Transverse colon (tissue), 4 donors: ENCODE data around the gene SDK1. TPM values are rescaled to one million over a fixed set of nuclear protein-coding genes. Genes with fewer than 3 reads are reported as not detected.

Experiments
- DNase-seq: peaks from one replicate; pipeline ENCODE4 v3.0.0-alpha.2; 2019
- H3K27ac ChIP-seq, 4 donors: fragments of 200-600 bp; sonication (generic); 2 replicates each; pipeline ENCODE4 v1.5.1; 2016 to 2018; ENCODE audit warnings: inconsistent platforms in 4 of 4
- H3K27me3 ChIP-seq: fragments of 200-600 bp; sonication (generic); 2 replicates; pipeline ENCODE4 v1.5.1; 2017; ENCODE audit warnings: inconsistent platforms
- H3K36me3 ChIP-seq, 4 donors: fragments of 200-600 bp; sonication (generic); 2 replicates each; pipeline ENCODE4 v1.5.1; 2017 to 2019; ENCODE audit warnings: inconsistent platforms in 4 of 4
- H3K4me1 ChIP-seq, 4 donors: fragments of 200-600 bp; sonication (generic); 2 replicates each; pipeline ENCODE4 v1.5.1; 2017 to 2020; ENCODE audit warnings: inconsistent platforms in 4 of 4
- H3K4me3 ChIP-seq, 4 donors: fragments of 200-600 bp; sonication (generic); 1 replicate in 1 of 4; 2 replicates in 3 of 4; pipeline versions ENCODE4 v1.5.1 to v1.6.1; 2017 to 2019; ENCODE audit warnings: inconsistent platforms in 4 of 4
- H3K9me3 ChIP-seq, 2 donors: fragments of 200-600 bp; sonication (generic); 2 replicates each; pipeline ENCODE4 v1.5.1; 2017 to 2019; ENCODE audit warnings: inconsistent platforms in 2 of 2
- EP300 ChIP-seq: sonication (generic); formaldehyde crosslinking; IDR thresholded peaks from one replicate; pipeline ENCODE4 v1.6.1; 2017; ENCODE audit warnings: antibody characterized with exemption, low read depth
- POLR2A ChIP-seq: fragments of 450-650 bp; IDR thresholded peaks from one replicate; pipeline ENCODE4 v1.6.1; 2016; ENCODE audit warnings: antibody characterized with exemption, mild to moderate bottlenecking, moderate library complexity
- POLR2AphosphoS5 ChIP-seq, 3 donors: sonication (generic); formaldehyde crosslinking; IDR thresholded peaks; one replicate each; pipeline ENCODE4 v1.6.1; 2016; ENCODE audit warnings: antibody characterized with exemption in 3 of 3
- WGBS, 2 donors: methylation state at CpG; one replicate each; pipeline ENCODE4 v1.1.5; 2018; ENCODE audit warnings: low coverage in 1 of 2; 5-methylcytosine and 5-hydroxymethylcytosine counted together
- in situ Hi-C, 4 donors: fragments of 200-750 bp; cut with MboI; loops; one replicate each; pipeline versions ENCODE4 v1.15.0 to v1.15.1; 2017; ENCODE audit warnings: low sequenced_read_pairs in 3 of 4, low pct_ligation_motif_present in 1 of 4, low pct_unique_long_range_greater_than_20kb in 1 of 4
- intact Hi-C: fragments of 100-400 bp; cut with DNase I; formaldehyde crosslinking; loops from one replicate; pipeline ENCODE4 v1.15.1; 2023; ENCODE audit warnings: low total_unique reads
- total RNA-seq, 4 donors: library from RNA; depleted of rRNA; stranded (reverse); fragments of >200 nt; gene quantifications; one replicate each; pipeline ENCODE4 v1.1.0, GENCODE V29; 2016
- TF ChIP-seq, protein P1 (sequence below), 5 experiments: fragments of 200-600 bp in 3 of 5; fragments of 450-650 bp in 2 of 5; sonication (generic) in 3 of 5; IDR thresholded peaks; 1 replicate in 2 of 5; 2 replicates in 3 of 5; pipeline ENCODE4 v1.5.1; 2016 to 2017; ENCODE audit warnings: antibody characterized with exemption in 5 of 5, inconsistent platforms in 3 of 5, mild to moderate bottlenecking in 2 of 5, moderate library complexity in 1 of 5

Gene SDK1
- total RNA-seq, 4 donors from 2014 or later = 4.0 to 8.6 (median 5.4) TPM

DNA sequence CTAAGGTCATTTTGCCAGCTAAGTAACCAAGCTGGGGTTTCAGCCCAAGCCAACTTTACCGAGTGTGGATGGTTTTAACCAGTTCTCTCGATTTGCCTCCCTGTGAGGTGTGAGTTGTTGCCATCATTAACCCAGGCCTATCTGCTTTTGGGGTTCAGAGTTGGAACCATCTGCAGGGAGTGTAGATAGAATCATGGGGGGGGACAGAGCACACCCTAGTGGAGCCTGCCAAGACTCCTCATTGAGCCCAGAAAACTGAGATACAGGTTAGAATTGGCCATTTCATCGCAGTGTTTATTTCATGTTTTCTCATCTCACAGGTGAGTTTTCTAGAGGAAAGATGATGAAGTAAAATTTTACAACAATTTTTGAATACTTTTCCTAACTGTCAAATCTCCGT lies 133.6 kb downstream of the SDK1 start:
- Histone ChIP-seq H3K4me1 (no peaks in the 10 kb centered on the region), H3K27me3 (no peaks in the 10 kb centered on the region), H3K4me3 (no peak overlapping the region), H3K9me3 (no peaks in the 10 kb centered on the region), H3K36me3 (no peaks in the 10 kb centered on the region), H3K27ac (no peak overlapping the region)
- intact Hi-C loops = no loop called here
- DNase-seq = no peak
- no peak for TF ChIP-seq POLR2AphosphoS5 (IDR thresholded peaks at IDR 0.05)
- no peak for TF ChIP-seq POLR2A
- TF ChIP-seq, protein P1, sequence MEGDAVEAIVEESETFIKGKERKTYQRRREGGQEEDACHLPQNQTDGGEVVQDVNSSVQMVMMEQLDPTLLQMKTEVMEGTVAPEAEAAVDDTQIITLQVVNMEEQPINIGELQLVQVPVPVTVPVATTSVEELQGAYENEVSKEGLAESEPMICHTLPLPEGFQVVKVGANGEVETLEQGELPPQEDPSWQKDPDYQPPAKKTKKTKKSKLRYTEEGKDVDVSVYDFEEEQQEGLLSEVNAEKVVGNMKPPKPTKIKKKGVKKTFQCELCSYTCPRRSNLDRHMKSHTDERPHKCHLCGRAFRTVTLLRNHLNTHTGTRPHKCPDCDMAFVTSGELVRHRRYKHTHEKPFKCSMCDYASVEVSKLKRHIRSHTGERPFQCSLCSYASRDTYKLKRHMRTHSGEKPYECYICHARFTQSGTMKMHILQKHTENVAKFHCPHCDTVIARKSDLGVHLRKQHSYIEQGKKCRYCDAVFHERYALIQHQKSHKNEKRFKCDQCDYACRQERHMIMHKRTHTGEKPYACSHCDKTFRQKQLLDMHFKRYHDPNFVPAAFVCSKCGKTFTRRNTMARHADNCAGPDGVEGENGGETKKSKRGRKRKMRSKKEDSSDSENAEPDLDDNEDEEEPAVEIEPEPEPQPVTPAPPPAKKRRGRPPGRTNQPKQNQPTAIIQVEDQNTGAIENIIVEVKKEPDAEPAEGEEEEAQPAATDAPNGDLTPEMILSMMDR (IDR thresholded peaks at IDR 0.05) = no peak
- no peak for TF ChIP-seq EP300
- WGBS, 2 donors = 91 to 97% methylated on average over 2 to 4 of the region's 4 CpGs
- in situ Hi-C loops = no loop called here

DNA sequence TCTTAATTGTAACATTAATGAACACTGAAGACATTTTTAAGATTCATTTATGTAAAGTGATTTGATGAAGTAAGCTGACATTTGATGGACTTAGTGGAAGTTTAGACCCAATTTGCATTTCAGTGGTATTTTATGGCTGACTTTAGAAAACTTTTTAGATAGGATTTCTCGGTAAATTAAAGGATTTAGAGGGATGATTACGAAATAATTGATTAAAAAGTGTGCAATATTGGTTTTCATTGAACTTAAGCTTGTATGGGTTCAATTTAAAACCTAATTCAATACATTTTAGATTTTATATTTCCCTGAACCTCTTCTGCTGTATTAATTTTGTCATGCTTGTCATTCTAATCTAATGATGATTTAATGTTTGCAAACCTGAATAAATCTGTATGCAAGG lies 135.1 kb downstream of the SDK1 start:
- 80 to 83% methylated on average over 2 of the region's 2 CpGs for WGBS, 2 donors
- intact Hi-C loops (no loop called here), in situ Hi-C loops (no loop called here)
- H3K36me3 ChIP-seq = no peaks in the 10 kb centered on the region
- H3K27ac ChIP-seq = no peak overlapping the region
- H3K4me1 ChIP-seq = no peaks in the 10 kb centered on the region
- H3K9me3 ChIP-seq = no peaks in the 10 kb centered on the region
- H3K27me3 ChIP-seq = no peaks in the 10 kb centered on the region
- H3K4me3 ChIP-seq = no peak overlapping the region
- DNase-seq = no peak
- TF ChIP-seq, protein P1 (IDR thresholded peaks at IDR 0.05) = no peak
- no peak for TF ChIP-seq POLR2AphosphoS5 (IDR thresholded peaks at IDR 0.05)
- TF ChIP-seq POLR2A = no peak
- no peak for TF ChIP-seq EP300

DNA sequence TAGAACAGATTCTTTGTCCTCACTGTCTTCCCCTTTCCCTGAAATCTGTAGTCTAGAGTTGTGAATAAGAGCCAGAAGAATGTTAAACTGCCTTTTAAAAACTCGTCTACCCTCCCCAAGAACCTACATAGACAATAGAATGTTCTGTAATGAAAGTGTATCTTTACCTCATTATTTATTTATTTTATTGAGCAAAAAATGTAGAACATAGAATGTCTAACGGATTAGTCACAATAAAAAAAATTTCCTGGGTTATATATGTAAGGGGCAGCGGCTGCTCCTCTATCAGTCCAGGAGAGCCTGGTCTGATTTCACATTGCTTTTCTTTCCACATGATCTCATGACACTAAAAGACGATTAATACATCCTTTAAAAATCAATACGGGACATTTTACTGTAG lies 135.7 kb downstream of the SDK1 start:
- no peaks in the 10 kb centered on the region for H3K36me3 ChIP-seq
- intact Hi-C loops (no loop called here), in situ Hi-C loops (no loop called here)
- TF ChIP-seq, protein P1 (IDR thresholded peaks at IDR 0.05) = no peak
- TF ChIP-seq POLR2AphosphoS5 (IDR thresholded peaks at IDR 0.05) (no peak), EP300 (no peak), POLR2A (no peak)
- H3K4me1 ChIP-seq = no peaks in the 10 kb centered on the region
- WGBS, 2 donors = 80 to 90% methylated on average over 5 of the region's 5 CpGs
- no peak for DNase-seq
- H3K4me3 ChIP-seq = no peak overlapping the region
- no peak overlapping the region for H3K27ac ChIP-seq
- no peaks in the 10 kb centered on the region for H3K9me3 ChIP-seq
- no peaks in the 10 kb centered on the region for H3K27me3 ChIP-seq

DNA sequence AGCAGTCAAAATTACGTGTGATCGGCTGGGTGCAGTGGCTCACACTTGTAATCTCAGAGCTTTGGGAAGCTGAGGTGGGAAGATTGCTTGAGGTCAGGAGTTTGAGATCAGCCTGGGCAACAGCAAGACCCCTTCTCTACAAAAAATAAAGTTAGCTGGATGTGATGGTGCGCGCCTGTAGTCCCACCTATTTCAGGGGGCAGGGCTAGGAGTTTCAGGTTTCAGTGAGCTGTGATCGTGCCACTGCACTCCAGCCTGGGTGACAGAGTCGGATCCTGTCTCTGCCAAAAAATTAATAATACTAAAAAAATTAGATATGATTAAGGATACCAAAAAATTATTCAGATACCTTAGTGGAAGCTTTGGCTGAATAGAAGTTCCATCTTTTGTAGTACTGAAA lies 136.4 kb downstream of the SDK1 start:
- H3K27me3 ChIP-seq = no peaks in the 10 kb centered on the region
- no peak overlapping the region for H3K4me3 ChIP-seq
- intact Hi-C loops (no loop called here), in situ Hi-C loops (no loop called here)
- no peaks in the 10 kb centered on the region for H3K4me1 ChIP-seq
- no peak overlapping the region for H3K27ac ChIP-seq
- TF ChIP-seq POLR2AphosphoS5 (IDR thresholded peaks at IDR 0.05) (no peak), EP300 (no peak), POLR2A (no peak)
- TF ChIP-seq, protein P1 (IDR thresholded peaks at IDR 0.05) = no peak
- H3K9me3 ChIP-seq = no peaks in the 10 kb centered on the region
- 84 to 85% methylated on average over 4 to 6 of the region's 6 CpGs for WGBS, 2 donors
- DNase-seq = no peak
- H3K36me3 ChIP-seq = no peaks in the 10 kb centered on the region
